Osteoblast (primary cell): Measurements from ENCODE around the gene DPP9. TPM values are rescaled to one million over a fixed set of nuclear protein-coding genes. Genes with fewer than 3 reads are reported as not detected.
A peak's percentile ranks its signal among the peaks of the same experiment; 100 is the strongest.

Experiments
- DNase-seq: peaks from one replicate; pipeline ENCODE4 v3.0.0; 2011; ENCODE audit warnings: low spot score, mixed read lengths; ENCODE audit not compliant: insufficient read length; ENCODE audit errors: missing footprints
- H2AFZ ChIP-seq: 2 replicates; pipeline ENCODE4 v1.6.0; 2011; ENCODE audit warnings: mild to moderate bottlenecking, low read length
- H3K27ac ChIP-seq: 2 replicates; pipeline ENCODE4 v1.5.1; 2011; ENCODE audit warnings: mild to moderate bottlenecking, low read depth, low read length, moderate library complexity
- H3K27me3 ChIP-seq: 2 replicates; pipeline ENCODE4 v1.6.0; 2012; ENCODE audit warnings: mild to moderate bottlenecking, control low read depth, inconsistent platforms, low read length, moderate library complexity; ENCODE audit not compliant: insufficient read depth
- H3K36me3 ChIP-seq: 2 replicates; pipeline ENCODE4 v1.5.1; 2011; ENCODE audit warnings: mild to moderate bottlenecking, low read length, control low read depth, moderate library complexity; ENCODE audit not compliant: insufficient read depth
- H3K4me1 ChIP-seq: 2 replicates; pipeline ENCODE4 v1.5.1; 2011; ENCODE audit warnings: mild to moderate bottlenecking, low read length, control low read depth, moderate library complexity; ENCODE audit not compliant: insufficient read depth
- H3K4me2 ChIP-seq: 2 replicates; pipeline ENCODE4 v1.6.0; 2011; ENCODE audit warnings: mild to moderate bottlenecking, low read length; ENCODE audit not compliant: insufficient read depth
- H3K4me3 ChIP-seq: fragments of 200-600 bp; sonication (generic); 3 replicates; pipeline ENCODE4 v1.5.1; 2012; ENCODE audit warnings: mild to moderate bottlenecking, low read length, inconsistent platforms; ENCODE audit not compliant: insufficient read depth
- H3K79me2 ChIP-seq: 2 replicates; pipeline ENCODE4 v1.6.0; 2012; ENCODE audit warnings: mild to moderate bottlenecking, low read length, control low read depth, inconsistent platforms; ENCODE audit not compliant: insufficient read depth
- H3K9me3 ChIP-seq: 2 replicates; pipeline ENCODE4 v1.5.1; 2011; ENCODE audit warnings: low read depth, low read length, control low read depth
- H4K20me1 ChIP-seq: 2 replicates; pipeline ENCODE4 v1.6.0; 2012; ENCODE audit warnings: mild to moderate bottlenecking, low read length, control low read depth; ENCODE audit not compliant: insufficient read depth
- total RNA-seq: library from RNA; depleted of rRNA; stranded (reverse); fragments of >200 nt; gene quantifications from 2 replicates; pipeline ENCODE4 v1.2.3, GENCODE V29; 2012
- TF ChIP-seq, protein P1 (sequence below): IDR thresholded peaks from 2 replicates; pipeline ENCODE4 v1.5.1; 2011; ENCODE audit warnings: mild to moderate bottlenecking, low read depth, low read length, moderate library complexity; ENCODE audit errors: extremely low read depth

Gene DPP9
- total RNA-seq, 1 donor = 30.4 TPM

DNA sequence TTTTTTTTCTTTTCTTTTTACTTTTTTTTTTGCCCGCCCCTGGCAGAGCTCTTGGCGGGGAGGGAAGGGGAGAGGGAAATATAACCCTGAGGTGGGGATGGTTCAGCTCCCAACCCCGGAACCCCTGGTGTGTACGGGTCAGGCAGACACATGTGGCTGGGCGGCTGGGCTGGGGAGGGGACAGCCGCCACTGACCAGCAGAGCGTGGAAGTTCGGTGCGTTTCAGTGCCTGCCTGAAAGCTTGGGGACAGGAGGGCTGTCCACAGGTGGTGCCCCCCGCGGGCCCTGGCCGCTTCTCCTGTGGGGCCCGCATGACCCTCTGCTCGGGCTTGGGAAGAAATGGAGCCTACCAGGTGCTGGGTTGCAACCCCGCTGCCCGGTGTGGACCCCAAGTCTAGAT is 48.3 kb downstream of the DPP9 start:
- no peaks in the 10 kb centered on the region for H3K27me3 ChIP-seq
- H3K79me2 ChIP-seq = no peaks in the 10 kb centered on the region
- TF ChIP-seq, protein P1, sequence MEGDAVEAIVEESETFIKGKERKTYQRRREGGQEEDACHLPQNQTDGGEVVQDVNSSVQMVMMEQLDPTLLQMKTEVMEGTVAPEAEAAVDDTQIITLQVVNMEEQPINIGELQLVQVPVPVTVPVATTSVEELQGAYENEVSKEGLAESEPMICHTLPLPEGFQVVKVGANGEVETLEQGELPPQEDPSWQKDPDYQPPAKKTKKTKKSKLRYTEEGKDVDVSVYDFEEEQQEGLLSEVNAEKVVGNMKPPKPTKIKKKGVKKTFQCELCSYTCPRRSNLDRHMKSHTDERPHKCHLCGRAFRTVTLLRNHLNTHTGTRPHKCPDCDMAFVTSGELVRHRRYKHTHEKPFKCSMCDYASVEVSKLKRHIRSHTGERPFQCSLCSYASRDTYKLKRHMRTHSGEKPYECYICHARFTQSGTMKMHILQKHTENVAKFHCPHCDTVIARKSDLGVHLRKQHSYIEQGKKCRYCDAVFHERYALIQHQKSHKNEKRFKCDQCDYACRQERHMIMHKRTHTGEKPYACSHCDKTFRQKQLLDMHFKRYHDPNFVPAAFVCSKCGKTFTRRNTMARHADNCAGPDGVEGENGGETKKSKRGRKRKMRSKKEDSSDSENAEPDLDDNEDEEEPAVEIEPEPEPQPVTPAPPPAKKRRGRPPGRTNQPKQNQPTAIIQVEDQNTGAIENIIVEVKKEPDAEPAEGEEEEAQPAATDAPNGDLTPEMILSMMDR = no peak
- H3K9me3 ChIP-seq = no peaks in the 10 kb centered on the region
- DNase-seq = peak; percentile 27
- H2AFZ ChIP-seq = no peak overlapping the region
- H3K4me2 ChIP-seq = no peak overlapping the region
- H3K36me3 ChIP-seq = peaks cover 26% of the 10 kb centered on the region
- no peak overlapping the region for H3K27ac ChIP-seq
- H4K20me1 ChIP-seq = peaks cover 7% of the 10 kb centered on the region
- H3K4me1 ChIP-seq = peaks cover 6% of the 10 kb centered on the region
- no peak overlapping the region for H3K4me3 ChIP-seq

GRCh38 chr19:4673726-4674125 is 49.9 kb downstream of the DPP9 start:
- TF ChIP-seq, protein P1 = no peak
- H3K4me1 ChIP-seq = peaks cover 14% of the 10 kb centered on the region
- H3K4me2 ChIP-seq = no peak overlapping the region
- no peak overlapping the region for H3K4me3 ChIP-seq
- H3K27ac ChIP-seq = no peak overlapping the region
- H3K27me3 ChIP-seq = no peaks in the 10 kb centered on the region
- no peaks in the 10 kb centered on the region for H3K9me3 ChIP-seq
- H3K79me2 ChIP-seq = peaks cover 12% of the 10 kb centered on the region
- DNase-seq = peak; percentile 42
- H3K36me3 ChIP-seq = peaks cover 22% of the 10 kb centered on the region
- peaks cover 7% of the 10 kb centered on the region for H4K20me1 ChIP-seq
- H2AFZ ChIP-seq = no peak overlapping the region

GRCh38 chr19:4673216-4673615 is 50.4 kb downstream of the DPP9 start:
- H3K4me1 ChIP-seq = peaks cover 14% of the 10 kb centered on the region
- DNase-seq = peak; percentile 32
- H3K4me3 ChIP-seq = no peak overlapping the region
- H3K36me3 ChIP-seq = peaks cover 22% of the 10 kb centered on the region
- no peak overlapping the region for H3K27ac ChIP-seq
- no peaks in the 10 kb centered on the region for H3K27me3 ChIP-seq
- peaks cover 3% of the 10 kb centered on the region for H4K20me1 ChIP-seq
- no peak overlapping the region for H2AFZ ChIP-seq
- peaks cover 17% of the 10 kb centered on the region for H3K79me2 ChIP-seq
- no peaks in the 10 kb centered on the region for H3K9me3 ChIP-seq
- no peak overlapping the region for H3K4me2 ChIP-seq
- TF ChIP-seq, protein P1 = no peak

GRCh38 chr19:4671185-4671851 is 52.3 kb downstream of the DPP9 start:
- Histone ChIP-seq H2AFZ (peak overlapping the region; percentile 53), H4K20me1 (no peaks in the 10 kb centered on the region), H3K27ac (peak overlapping the region; percentile 17), H3K4me1 (peaks cover 14% of the 10 kb centered on the region), H3K27me3 (no peaks in the 10 kb centered on the region), H3K79me2 (peaks cover 29% of the 10 kb centered on the region), H3K4me2 (peak overlapping the region; percentile 79), H3K4me3 (no peak overlapping the region), H3K9me3 (no peaks in the 10 kb centered on the region), H3K36me3 (peaks cover 25% of the 10 kb centered on the region)
- DNase-seq = peak; percentile 51
- TF ChIP-seq, protein P1 = no peak
